Right renal pelvis (tissue), 4 donors: Measurements from ENCODE around the gene PADI1. TPM values are rescaled to one million over a fixed set of nuclear protein-coding genes. Genes with fewer than 3 reads are reported as not detected.
A peak's percentile ranks its signal among the peaks of the same experiment; 100 is the strongest.

Source experiments
- DNase-seq, 4 donors: peaks; one replicate each; pipeline ENCODE4 v3.0.0-alpha.2; 2013; ENCODE audit warnings: low read depth in 4 of 4, low spot score in 3 of 4, missing footprints in 1 of 4
- polyA plus RNA-seq, 4 donors: library from polyadenylated mRNA; unstranded; fragments of 120-200 nt; gene quantifications; one replicate each; pipeline ENCODE4 v1.2.1, GENCODE V29; 2013; ENCODE audit not compliant: insufficient read length in 4 of 4

The PADI1 gene
- polyA plus RNA-seq, 4 donors = 0.03 to 0.17 (median 0.06) TPM; not detected in 1

- no peak for DNase-seq
Observed at GRCh38 chr1:17194615-17195528, 10.1 kb upstream of the PADI1 start.

- no peak for DNase-seq
Observed at GRCh38 chr1:17195731-17196130, 9.2 kb upstream of the PADI1 start.

- no peak for DNase-seq
Observed at GRCh38 chr1:17196496-17197185, 8.3 kb upstream of the PADI1 start.

- DNase-seq = no peak
Observed at GRCh38 chr1:17197696-17198095, 7.2 kb upstream of the PADI1 start.

GRCh38 chr1:17198476-17199258 lies 6.3 kb upstream of the PADI1 start:
- no peak for DNase-seq

DNA sequence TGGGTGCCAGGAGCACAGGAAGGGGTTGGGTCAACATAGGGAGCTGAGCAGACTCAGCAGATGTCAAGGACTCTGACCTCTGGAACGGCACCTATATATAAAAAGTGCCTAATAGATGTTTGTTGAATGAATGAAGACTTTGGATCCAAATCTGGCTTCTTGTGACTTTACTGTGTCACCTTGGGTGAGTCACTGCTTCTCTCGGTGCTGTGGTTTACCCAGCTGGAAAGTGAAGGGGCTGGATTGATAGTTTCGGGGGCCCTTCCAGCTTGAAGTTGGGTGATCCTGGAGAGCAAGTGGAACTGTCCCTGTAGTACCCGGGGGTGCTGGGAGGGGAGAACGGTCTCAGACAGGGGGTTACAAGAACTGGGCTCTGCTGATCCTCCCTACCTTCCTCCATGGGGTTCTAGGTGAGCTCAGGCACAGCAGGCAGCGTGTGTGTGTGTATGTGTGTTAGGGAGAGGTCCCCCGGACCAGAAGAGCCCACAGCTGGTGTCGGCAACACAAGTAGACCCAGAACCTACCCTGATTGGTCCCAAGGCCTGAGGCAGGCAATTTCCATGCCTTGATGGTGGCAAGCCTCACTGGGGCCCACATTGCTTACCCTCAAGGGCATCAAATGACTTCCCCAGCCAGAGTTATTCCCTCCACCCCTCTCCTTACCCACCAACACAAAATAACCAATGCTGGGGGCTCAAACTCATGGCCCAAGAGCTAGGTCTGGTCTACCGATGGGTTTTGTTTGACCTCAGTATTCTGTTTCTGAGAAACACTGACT lies 5.5 kb upstream of the PADI1 start:
- DNase-seq = no peak

DNA sequence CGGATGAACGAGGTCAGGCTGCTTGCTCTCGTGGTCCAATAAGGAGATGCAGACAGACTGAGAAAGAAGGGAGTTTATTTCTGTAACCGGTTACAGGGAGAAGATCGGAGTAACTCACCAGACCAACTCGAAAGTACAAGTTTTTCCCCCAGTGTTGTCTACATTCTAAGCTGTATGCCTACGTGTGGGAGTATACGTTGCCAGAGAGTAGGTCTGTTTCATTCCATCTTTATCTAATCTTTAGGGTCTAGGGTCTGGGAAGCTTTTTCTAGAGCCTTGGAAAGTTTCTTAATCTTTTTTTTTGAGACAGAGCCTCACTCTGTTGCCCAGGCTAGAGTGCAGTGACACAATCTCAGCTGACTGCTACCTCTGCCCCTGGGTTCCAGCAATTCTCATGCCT lies 4.7 kb upstream of the PADI1 start:
- no peak for DNase-seq

- peak in 1 of 4 donors; percentile 31 for DNase-seq
Observed at GRCh38 chr1:17200756-17201155, 4.2 kb upstream of the PADI1 start.

- no peak for DNase-seq
Observed at GRCh38 chr1:17201201-17202021, 3.5 kb upstream of the PADI1 start.

- no peak for DNase-seq
Observed at GRCh38 chr1:17205652-17206051, 724 bp downstream of the PADI1 start.

DNA sequence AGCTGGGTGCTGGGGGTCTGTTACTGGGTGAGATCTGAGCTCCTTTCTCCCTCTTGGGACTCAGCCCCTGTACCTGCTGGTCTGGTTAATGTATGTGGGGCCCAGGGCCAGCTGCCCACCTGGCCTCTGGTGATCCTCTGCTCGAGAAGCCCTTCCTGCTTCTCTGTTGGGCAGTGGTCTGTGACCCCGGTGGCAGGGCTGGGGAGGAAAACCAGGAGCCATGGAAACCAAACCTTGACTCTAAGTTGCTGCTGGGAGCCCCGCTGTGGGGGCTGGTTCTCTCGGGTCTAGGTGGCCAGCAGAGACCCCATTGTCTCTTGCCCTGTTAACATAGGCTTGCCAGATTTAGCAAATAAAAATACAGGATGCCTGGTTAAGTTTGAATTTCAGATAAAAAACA lies 1.3 kb downstream of the PADI1 start:
- no peak for DNase-seq

DNA sequence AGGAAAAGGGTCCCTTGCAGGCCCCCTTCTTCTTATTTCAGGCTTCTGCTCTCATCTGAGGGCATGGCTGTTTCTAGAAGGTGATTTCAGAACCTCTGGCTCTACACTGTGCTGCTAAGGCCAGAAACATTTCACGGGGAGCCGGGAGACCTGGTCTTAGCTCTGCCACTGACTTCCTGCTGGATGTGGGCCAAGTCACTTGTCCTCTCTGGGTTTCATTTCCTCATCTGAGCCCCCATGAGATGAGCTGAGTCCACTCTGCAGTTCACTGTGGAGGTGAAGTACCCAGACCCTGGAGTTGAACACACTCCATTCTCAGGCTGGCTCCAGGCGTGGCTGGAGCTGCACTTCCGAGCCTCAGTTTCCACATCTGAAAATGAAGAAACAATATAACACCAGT lies 2.1 kb downstream of the PADI1 start:
- no peak for DNase-seq

- DNase-seq = no peak
Observed at GRCh38 chr1:17207540-17207939, 2.6 kb downstream of the PADI1 start.

DNA sequence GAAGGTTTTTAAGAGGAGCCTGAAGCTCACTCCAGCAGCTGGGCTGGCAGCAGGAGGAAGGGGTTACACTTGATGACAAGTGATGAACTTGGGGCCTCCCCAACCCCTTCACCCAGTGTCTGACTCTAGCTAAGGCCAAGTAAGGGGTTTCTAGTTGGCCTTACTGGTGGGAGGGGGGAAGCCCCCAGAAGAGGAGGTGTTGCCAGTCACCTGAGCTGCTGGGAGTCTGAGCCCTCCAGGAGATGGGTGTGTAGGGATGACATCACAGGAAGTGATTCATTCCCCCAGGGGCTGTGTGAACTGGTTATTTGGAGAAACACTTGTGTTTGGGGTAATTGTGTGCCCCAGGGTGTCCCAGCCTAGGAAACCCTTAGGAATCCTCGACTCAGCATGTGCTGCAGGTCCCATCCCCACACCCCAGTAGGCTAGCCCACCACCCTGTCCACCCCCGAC lies 3.1 kb downstream of the PADI1 start:
- no peak for DNase-seq

DNA sequence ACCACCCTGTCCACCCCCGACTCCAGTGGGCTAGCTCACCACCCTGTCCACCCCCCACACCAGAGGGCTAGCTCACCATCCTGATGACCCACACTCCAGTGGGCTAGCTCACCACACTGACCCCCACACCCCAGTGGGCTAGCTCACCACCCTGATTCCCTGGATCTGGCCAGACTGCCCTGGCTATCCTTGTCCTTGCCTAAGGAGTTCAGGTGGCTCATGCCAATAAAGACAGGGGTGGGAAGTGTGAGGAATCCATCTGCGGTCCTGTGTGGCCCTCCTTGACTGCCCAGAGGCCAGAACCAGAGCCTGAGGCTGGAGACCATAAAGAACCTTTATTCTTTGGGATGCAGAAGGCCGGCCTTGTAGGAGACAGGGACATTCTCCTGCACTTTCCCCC lies 3.6 kb downstream of the PADI1 start:
- no peak for DNase-seq

- DNase-seq = no peak
Observed at GRCh38 chr1:17209430-17209829, 4.5 kb downstream of the PADI1 start.

GRCh38 chr1:17210176-17210575 lies 5.2 kb downstream of the PADI1 start:
- no peak for DNase-seq

GRCh38 chr1:17211377-17211776 lies 6.4 kb downstream of the PADI1 start:
- DNase-seq = no peak

GRCh38 chr1:17212009-17212408 lies 7.1 kb downstream of the PADI1 start:
- DNase-seq = no peak
